Measurements from ENCODE around the gene HES5.

GRCh38 chr1:2571348-2571747 lies 41.3 kb upstream of the HES5 start:
- TF ChIP-seq CTCF (IDR thresholded peaks at IDR 0.05; ENCODE audit: insufficient read depth, low read length, poor library complexity, severe bottlenecking): no peak
- no peak for TF ChIP-seq EZH2phosphoT487 (conservative IDR thresholded peaks at IDR 0.05; ENCODE audit: low read length)

All from SU-DHL-6 (cell line).